ENCODE measurements around the gene TIMM10B.
A peak's percentile ranks its signal among the peaks of the same experiment; 100 is the strongest.

TIMM10B gene

GRCh38 chr11:6481012-6481923 is at the start of gene TIMM10B, which contains the start of gene ARFIP2:
Gene TIMM10B, plus strand, starts transcription at chr11:6481501. Its CDS starts 16 bp downstream, at chr11:6481517.
Gene ARFIP2, minus strand, starts transcription at chr11:6481331. Its CDS starts 910 bp downstream, at chr11:6480421.
- peak; percentile 79 to 89 (median 88) for DNase-seq (ENCODE audit: low read depth in 3 of 3, low spot score in 1 of 3)

GRCh38 chr11:6431861-6432260 is 49.4 kb upstream of the TIMM10B start:
- DNase-seq (ENCODE audit: low read depth in 3 of 3, low spot score in 1 of 3): no peak

GRCh38 chr11:6433998-6434660 is 47.2 kb upstream of the TIMM10B start:
- DNase-seq (ENCODE audit: low read depth in 3 of 3, low spot score in 1 of 3): no peak

- DNase-seq (ENCODE audit: low read depth in 3 of 3, low spot score in 1 of 3): no peak
These were observed 43.9 kb upstream of the TIMM10B start for GRCh38 chr11:6437423-6437822.

GRCh38 chr11:6437993-6438392 is 43.3 kb upstream of the TIMM10B start:
- DNase-seq (ENCODE audit: low read depth in 3 of 3, low spot score in 1 of 3): no peak

- DNase-seq (ENCODE audit: low read depth in 3 of 3, low spot score in 1 of 3): no peak
These were observed 42.2 kb upstream of the TIMM10B start for GRCh38 chr11:6438979-6439571.

GRCh38 chr11:6440906-6441358 is 40.4 kb upstream of the TIMM10B start, which contains the start of gene HPX:
Gene HPX, minus strand, starts transcription at chr11:6440987. Its CDS starts 24 bp downstream, at chr11:6440963.
- DNase-seq (ENCODE audit: low read depth in 3 of 3, low spot score in 1 of 3): no peak

- DNase-seq (ENCODE audit: low read depth in 3 of 3, low spot score in 1 of 3): no peak
These were observed 38.9 kb upstream of the TIMM10B start for GRCh38 chr11:6442441-6442840.

- peak in 2 of 3 donors; percentile 24 to 35 for DNase-seq (ENCODE audit: low read depth in 3 of 3, low spot score in 1 of 3)
These were observed 37.9 kb upstream of the TIMM10B start for GRCh38 chr11:6443269-6444003.

GRCh38 chr11:6448574-6448973 is 32.7 kb upstream of the TIMM10B start:
- no peak for DNase-seq (ENCODE audit: low read depth in 3 of 3, low spot score in 1 of 3)

- DNase-seq (ENCODE audit: low read depth in 3 of 3, low spot score in 1 of 3): no peak
These were observed 29.1 kb upstream of the TIMM10B start for GRCh38 chr11:6452219-6452618.

GRCh38 chr11:6453152-6453551 is 28.1 kb upstream of the TIMM10B start:
- DNase-seq (ENCODE audit: low read depth in 3 of 3, low spot score in 1 of 3): no peak

- no peak for DNase-seq (ENCODE audit: low read depth in 3 of 3, low spot score in 1 of 3)
These were observed 26.2 kb upstream of the TIMM10B start for GRCh38 chr11:6455070-6455469.

- DNase-seq (ENCODE audit: low read depth in 3 of 3, low spot score in 1 of 3): no peak
These were observed 24.8 kb upstream of the TIMM10B start for GRCh38 chr11:6456361-6457073.

GRCh38 chr11:6457581-6458320 is 23.6 kb upstream of the TIMM10B start:
- no peak for DNase-seq (ENCODE audit: low read depth in 3 of 3, low spot score in 1 of 3)

- DNase-seq (ENCODE audit: low read depth in 3 of 3, low spot score in 1 of 3): no peak
These were observed 22.8 kb upstream of the TIMM10B start for GRCh38 chr11:6458352-6459098.

- no peak for DNase-seq (ENCODE audit: low read depth in 3 of 3, low spot score in 1 of 3)
These were observed 22.2 kb upstream of the TIMM10B start for GRCh38 chr11:6459099-6459450.

- DNase-seq (ENCODE audit: low read depth in 3 of 3, low spot score in 1 of 3): no peak
These were observed 12.4 kb upstream of the TIMM10B start for GRCh38 chr11:6468712-6469495.

Measured in stimulated activated CD4-positive, alpha-beta T cell treated with anti-CD3 and anti-CD28 coated beads, TNF-alpha, amount 100 ng/mL, for 1 hour (primary cell).